ENCODE results near the gene INHBA. TPM values are rescaled to one million over a fixed set of nuclear protein-coding genes. Genes with fewer than 3 reads are reported as not detected.
A peak's percentile ranks its signal among the peaks of the same experiment; 100 is the strongest.

Gene INHBA
- total RNA-seq, 1 experiment from 2014 or later, result 1.7 TPM

DNA sequence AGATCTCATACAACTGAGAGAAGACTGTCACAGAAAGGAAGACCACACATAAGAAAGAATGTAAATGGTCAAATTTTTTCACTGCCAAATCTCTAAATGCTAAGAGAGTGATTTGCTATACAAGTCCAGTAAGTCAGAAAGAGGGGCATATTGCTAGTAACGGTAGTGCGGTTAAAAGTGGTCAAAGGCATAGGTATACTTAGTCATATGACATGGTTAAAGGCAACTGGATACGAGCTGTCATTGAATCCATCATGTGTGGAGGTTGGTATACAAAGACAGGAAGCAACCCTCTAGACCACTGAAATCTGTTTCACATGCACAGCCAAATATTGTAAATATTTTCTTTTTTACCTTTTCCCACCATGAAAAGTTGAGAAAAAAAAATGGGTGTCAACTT lies 4.8 kb downstream of the INHBA start:
- no peak overlapping the region for H4K8ac ChIP-seq (replicated peaks; ENCODE audit: insufficient read length, low read depth, low read length)
- no peak overlapping the region for H4K91ac ChIP-seq (ENCODE audit: insufficient read length, low read depth, low read length)
- no peak overlapping the region for H2BK5ac ChIP-seq (ENCODE audit: insufficient read length, low read length)
- H4K5ac ChIP-seq (ENCODE audit: insufficient read length, low read depth, low read length), result no peak overlapping the region
- no peak overlapping the region for H3K27ac ChIP-seq (ENCODE audit: insufficient read length, low read depth, low read length)
- no peaks in the 10 kb centered on the region for H3K79me1 ChIP-seq (ENCODE audit: insufficient read depth, low read depth, low read length, poor library complexity, severe bottlenecking)
- no CpG with 5 or more reads among the region's 3 CpGs for WGBS (ENCODE audit: extremely low coverage, insufficient read length, low lambda C conversion rate)
- no peak overlapping the region for H2AK5ac ChIP-seq (ENCODE audit: insufficient read length, low read length)
- no peak overlapping the region for H2BK12ac ChIP-seq (ENCODE audit: insufficient read length, low read depth, low read length)
- no peak overlapping the region for H3K14ac ChIP-seq (ENCODE audit: insufficient read depth, low read length)
- H2BK20ac ChIP-seq (ENCODE audit: low read depth, low read length, poor library complexity, severe bottlenecking), result no peak overlapping the region
- H3T11ph ChIP-seq (ENCODE audit: low read length), result no peak overlapping the region
- H3K4ac ChIP-seq (ENCODE audit: low read depth, low read length), result no peak overlapping the region
- no peaks in the 10 kb centered on the region for H4K20me1 ChIP-seq (ENCODE audit: control insufficient read depth, insufficient read depth, insufficient read length)
- H3K4me2 ChIP-seq (ENCODE audit: insufficient read depth, insufficient read length, low read length), result no peak overlapping the region
- Mint-ChIP-seq H3K4me1 (peaks cover 70% of the 10 kb centered on the region in 2 experiments), H3K9me3 (no peaks in the 10 kb centered on the region), H3K27me3 (ENCODE audit: low read depth) (peaks cover 35% of the 10 kb centered on the region), H3K4me3 (0 out of 5 replicates have a peak overlapping the region, but pooled peaks of 1 of the 2 experiments have one; percentile 9), H3K27ac (no peak overlapping the region), H3K36me3 (ENCODE audit: insufficient read depth in 1 of 3, low read depth in 3 of 3) (no peaks in the 10 kb centered on the region)
- H3K4me1 ChIP-seq (ENCODE audit: insufficient read depth, low read length), result peaks cover 4% of the 10 kb centered on the region; the same call in 1 of the 2 replicates
- H3K18ac ChIP-seq (ENCODE audit: insufficient read length, low read depth, low read length), result no peak overlapping the region
- H3K9me3 ChIP-seq (ENCODE audit: control insufficient read depth, low read depth, low read length), result no peaks in the 10 kb centered on the region
- H3K79me2 ChIP-seq (ENCODE audit: insufficient read depth, low read length), result no peaks in the 10 kb centered on the region
- DNase-seq, result no peak
- no peak overlapping the region for H3K23ac ChIP-seq (ENCODE audit: insufficient read length, low read depth, low read length)
- H2AFZ ChIP-seq (ENCODE audit: low read length), result no peak overlapping the region
- no peak overlapping the region for H2BK120ac ChIP-seq (ENCODE audit: low read depth, low read length, poor library complexity, severe bottlenecking)
- H3K27me3 ChIP-seq (ENCODE audit: insufficient read depth, low read length), result no peaks in the 10 kb centered on the region
- peaks cover 17% of the 10 kb centered on the region for H3K23me2 ChIP-seq (ENCODE audit: insufficient read length, low read depth, low read length, poor library complexity, severe bottlenecking)
- H2BK15ac ChIP-seq (ENCODE audit: low read depth, low read length), result no peak overlapping the region
- no peak overlapping the region for H3K56ac ChIP-seq (ENCODE audit: insufficient read length, low read depth, low read length)
- H3K9ac ChIP-seq (ENCODE audit: extremely low read depth, insufficient read length, low read length), result no peak overlapping the region
- TF ChIP-seq, protein P1, sequence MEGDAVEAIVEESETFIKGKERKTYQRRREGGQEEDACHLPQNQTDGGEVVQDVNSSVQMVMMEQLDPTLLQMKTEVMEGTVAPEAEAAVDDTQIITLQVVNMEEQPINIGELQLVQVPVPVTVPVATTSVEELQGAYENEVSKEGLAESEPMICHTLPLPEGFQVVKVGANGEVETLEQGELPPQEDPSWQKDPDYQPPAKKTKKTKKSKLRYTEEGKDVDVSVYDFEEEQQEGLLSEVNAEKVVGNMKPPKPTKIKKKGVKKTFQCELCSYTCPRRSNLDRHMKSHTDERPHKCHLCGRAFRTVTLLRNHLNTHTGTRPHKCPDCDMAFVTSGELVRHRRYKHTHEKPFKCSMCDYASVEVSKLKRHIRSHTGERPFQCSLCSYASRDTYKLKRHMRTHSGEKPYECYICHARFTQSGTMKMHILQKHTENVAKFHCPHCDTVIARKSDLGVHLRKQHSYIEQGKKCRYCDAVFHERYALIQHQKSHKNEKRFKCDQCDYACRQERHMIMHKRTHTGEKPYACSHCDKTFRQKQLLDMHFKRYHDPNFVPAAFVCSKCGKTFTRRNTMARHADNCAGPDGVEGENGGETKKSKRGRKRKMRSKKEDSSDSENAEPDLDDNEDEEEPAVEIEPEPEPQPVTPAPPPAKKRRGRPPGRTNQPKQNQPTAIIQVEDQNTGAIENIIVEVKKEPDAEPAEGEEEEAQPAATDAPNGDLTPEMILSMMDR (conservative IDR thresholded peaks at IDR 0.05), result no peak
